DMS53 (cell line): ENCODE measurements around the gene GALNT12.
A peak's percentile ranks its signal among the peaks of the same experiment; 100 is the strongest.

Experiments used
- DNase-seq: peaks from one replicate; lab custom pipeline; 2025; lab: John Stamatoyannopoulos, UW

The GALNT12 gene

GRCh38 chr9:98860871-98861293 lies 53.4 kb downstream of the GALNT12 start:
- peak; percentile 51 for DNase-seq

- DNase-seq, result no peak
Observed at GRCh38 chr9:98861781-98862504, 54.5 kb downstream of the GALNT12 start.

- no peak for DNase-seq
Observed at GRCh38 chr9:98862936-98863335, 55.5 kb downstream of the GALNT12 start.

- DNase-seq, result no peak
Observed at GRCh38 chr9:98864281-98865174, 57.1 kb downstream of the GALNT12 start.

GRCh38 chr9:98865284-98865875 lies 57.9 kb downstream of the GALNT12 start:
- DNase-seq, result no peak

- DNase-seq, result no peak
Observed at GRCh38 chr9:98866435-98867102, 59.1 kb downstream of the GALNT12 start.

GRCh38 chr9:98867103-98867428 lies 59.6 kb downstream of the GALNT12 start:
- DNase-seq, result peak; percentile 10

GRCh38 chr9:98867429-98868168 lies 60.1 kb downstream of the GALNT12 start:
- DNase-seq, result peak; percentile 66

GRCh38 chr9:98869078-98869745 lies 61.7 kb downstream of the GALNT12 start:
- no peak for DNase-seq

GRCh38 chr9:98869866-98870265 lies 62.4 kb downstream of the GALNT12 start:
- no peak for DNase-seq

- DNase-seq, result no peak
Observed at GRCh38 chr9:98870782-98871557, 63.5 kb downstream of the GALNT12 start.

GRCh38 chr9:98871558-98872065 lies 64.1 kb downstream of the GALNT12 start:
- no peak for DNase-seq

- DNase-seq, result no peak
Observed at GRCh38 chr9:98873526-98873925, 66.1 kb downstream of the GALNT12 start.

GRCh38 chr9:98873951-98874371 lies 66.5 kb downstream of the GALNT12 start:
- no peak for DNase-seq

GRCh38 chr9:98874721-98875255 lies 67.3 kb downstream of the GALNT12 start:
- DNase-seq, result no peak

GRCh38 chr9:98875536-98875935 lies 68.1 kb downstream of the GALNT12 start:
- DNase-seq, result no peak

- DNase-seq, result no peak
Observed at GRCh38 chr9:98877311-98877710, 69.8 kb downstream of the GALNT12 start.

- no peak for DNase-seq
Observed at GRCh38 chr9:98879094-98879962, 71.9 kb downstream of the GALNT12 start.

GRCh38 chr9:98879963-98880310 lies 72.5 kb downstream of the GALNT12 start:
- no peak for DNase-seq
